Measurements from ENCODE around the gene AANAT.

Gene AANAT

GRCh38 chr17:76467366-76467765, at the start of gene AANAT:
AANAT (plus strand) TSS chr17:76467603; CDS start chr17:76468747, 1,144 bp downstream.
- DNase-seq (ENCODE audit: low spot score), result no peak

GRCh38 chr17:76419576-76420260, 47.7 kb upstream of the AANAT start:
- no peak for DNase-seq (ENCODE audit: low spot score)

DNA sequence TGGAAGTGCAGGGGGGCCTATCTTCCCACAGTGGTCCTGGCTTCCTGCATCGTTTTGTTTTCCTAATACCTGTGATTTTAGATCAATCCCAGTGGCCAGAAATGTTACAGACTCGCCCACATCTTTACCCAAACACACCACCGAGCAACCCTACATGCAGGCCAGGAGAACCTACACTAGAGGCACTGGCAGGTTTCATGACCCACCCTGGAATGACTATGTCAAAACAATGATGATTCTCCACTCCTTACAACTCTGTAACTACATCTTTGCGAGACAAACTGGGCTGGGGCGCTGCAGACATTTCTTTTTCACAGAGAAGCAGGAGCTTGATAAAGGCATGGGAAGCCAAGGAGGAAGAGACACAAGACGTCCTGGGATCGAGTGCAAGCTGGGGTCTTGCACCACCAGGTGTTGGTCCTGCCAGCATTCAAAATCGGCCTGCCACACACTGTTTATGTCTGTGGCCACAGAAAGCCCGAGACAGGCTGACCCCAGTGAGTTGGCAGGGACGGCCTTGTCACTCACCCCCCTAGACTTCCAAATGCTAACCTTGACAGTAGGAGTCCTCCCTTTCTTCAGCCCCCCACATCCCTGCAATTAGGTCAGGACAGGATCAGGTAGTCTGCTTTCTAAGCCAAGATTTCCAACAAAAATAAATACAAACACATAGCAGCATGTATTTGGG, 46.9 kb upstream of the AANAT start:
- DNase-seq (ENCODE audit: low spot score), result no peak

DNA sequence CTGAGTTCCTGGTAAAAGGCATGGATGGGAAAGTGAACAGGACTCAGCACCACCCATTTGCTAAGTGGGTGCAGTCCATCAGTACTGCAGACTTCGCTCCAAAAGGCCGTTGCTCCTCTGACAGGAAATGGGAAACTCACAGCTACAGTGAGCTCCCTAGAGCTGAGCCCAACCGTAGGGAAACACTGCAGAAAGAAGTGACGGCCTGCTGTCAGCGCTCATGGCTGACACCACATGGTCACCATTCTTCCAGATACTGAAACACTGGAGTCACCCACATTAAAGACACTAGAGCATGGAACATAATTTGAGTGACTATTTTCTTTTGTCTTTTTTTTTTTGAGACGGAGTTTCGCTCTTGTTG, 46.4 kb upstream of the AANAT start:
- DNase-seq (ENCODE audit: low spot score), result no peak

- no peak for DNase-seq (ENCODE audit: low spot score)
These were observed 45.0 kb upstream of the AANAT start for GRCh38 chr17:76422406-76422805.

- DNase-seq (ENCODE audit: low spot score), result no peak
These were observed 44.5 kb upstream of the AANAT start for GRCh38 chr17:76422860-76423259.

- no peak for DNase-seq (ENCODE audit: low spot score)
These were observed 40.5 kb upstream of the AANAT start for GRCh38 chr17:76426853-76427252.

- DNase-seq (ENCODE audit: low spot score), result no peak
These were observed 39.7 kb upstream of the AANAT start for GRCh38 chr17:76427501-76428231.

DNA sequence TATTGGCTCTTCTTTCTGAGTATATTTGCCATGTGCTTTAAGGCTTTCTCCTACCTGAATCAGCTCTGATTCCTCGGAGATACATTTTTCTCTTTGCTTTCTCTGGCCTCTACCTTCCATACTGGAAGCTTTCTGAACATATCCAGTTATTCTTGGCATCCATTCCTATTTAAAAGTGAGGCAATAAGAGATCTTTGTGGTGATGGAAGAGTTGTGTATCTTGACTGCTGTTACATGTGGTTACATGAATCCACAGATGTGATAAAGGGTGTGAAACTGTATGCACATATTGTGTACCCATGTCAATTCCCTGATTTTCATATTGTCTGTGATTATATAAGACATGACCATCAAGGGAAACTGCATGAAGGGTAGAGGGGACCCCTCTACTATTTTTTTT, 38.9 kb upstream of the AANAT start:
- no peak for DNase-seq (ENCODE audit: low spot score)

- no peak for DNase-seq (ENCODE audit: low spot score)
These were observed 35.9 kb upstream of the AANAT start for GRCh38 chr17:76431509-76431908.

GRCh38 chr17:76432004-76432403, 35.4 kb upstream of the AANAT start:
- DNase-seq (ENCODE audit: low spot score), result no peak

GRCh38 chr17:76432712-76433336, 34.6 kb upstream of the AANAT start:
- DNase-seq (ENCODE audit: low spot score), result no peak

- DNase-seq (ENCODE audit: low spot score), result no peak
These were observed 33.7 kb upstream of the AANAT start for GRCh38 chr17:76433693-76434092.

DNA sequence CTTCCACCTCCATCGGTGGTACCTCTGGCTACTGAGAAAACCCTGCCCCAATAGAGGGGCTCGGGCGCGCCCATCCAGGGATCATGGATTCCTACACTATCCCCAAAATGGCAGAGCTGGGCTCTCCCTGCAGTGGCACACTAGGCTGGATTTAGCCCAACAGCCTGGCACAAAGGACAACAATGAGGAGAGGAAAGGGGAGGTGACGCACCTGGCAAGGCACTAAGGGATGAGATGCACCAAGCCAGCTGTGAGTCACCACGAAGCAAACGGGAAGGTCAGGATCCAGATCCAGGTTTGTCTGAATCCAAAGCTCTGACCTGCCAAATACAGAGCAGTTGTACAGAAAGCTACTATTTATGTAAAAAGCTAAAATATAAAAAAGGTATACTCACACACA, 32.5 kb upstream of the AANAT start:
- no peak for DNase-seq (ENCODE audit: low spot score)

DNA sequence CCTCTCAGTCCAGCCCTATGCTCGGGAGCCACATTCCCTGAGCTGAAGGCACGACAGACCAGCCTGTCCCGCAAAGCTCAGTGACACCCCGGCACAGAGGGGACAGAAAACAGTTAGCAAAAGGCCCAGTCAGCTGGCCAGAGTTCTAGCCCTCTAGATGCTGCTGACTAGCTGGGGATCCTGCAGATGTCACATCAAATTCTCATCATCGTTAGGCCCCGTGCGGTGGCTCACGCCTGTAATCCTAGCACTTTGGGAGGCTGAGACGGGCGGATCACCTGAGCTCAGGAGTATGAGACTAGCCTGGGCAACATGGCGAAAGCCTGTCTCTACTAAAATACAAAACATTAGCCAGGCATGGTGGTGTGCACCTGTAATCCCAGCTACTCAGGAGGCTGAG, 31.7 kb upstream of the AANAT start:
- no peak for DNase-seq (ENCODE audit: low spot score)

DNA sequence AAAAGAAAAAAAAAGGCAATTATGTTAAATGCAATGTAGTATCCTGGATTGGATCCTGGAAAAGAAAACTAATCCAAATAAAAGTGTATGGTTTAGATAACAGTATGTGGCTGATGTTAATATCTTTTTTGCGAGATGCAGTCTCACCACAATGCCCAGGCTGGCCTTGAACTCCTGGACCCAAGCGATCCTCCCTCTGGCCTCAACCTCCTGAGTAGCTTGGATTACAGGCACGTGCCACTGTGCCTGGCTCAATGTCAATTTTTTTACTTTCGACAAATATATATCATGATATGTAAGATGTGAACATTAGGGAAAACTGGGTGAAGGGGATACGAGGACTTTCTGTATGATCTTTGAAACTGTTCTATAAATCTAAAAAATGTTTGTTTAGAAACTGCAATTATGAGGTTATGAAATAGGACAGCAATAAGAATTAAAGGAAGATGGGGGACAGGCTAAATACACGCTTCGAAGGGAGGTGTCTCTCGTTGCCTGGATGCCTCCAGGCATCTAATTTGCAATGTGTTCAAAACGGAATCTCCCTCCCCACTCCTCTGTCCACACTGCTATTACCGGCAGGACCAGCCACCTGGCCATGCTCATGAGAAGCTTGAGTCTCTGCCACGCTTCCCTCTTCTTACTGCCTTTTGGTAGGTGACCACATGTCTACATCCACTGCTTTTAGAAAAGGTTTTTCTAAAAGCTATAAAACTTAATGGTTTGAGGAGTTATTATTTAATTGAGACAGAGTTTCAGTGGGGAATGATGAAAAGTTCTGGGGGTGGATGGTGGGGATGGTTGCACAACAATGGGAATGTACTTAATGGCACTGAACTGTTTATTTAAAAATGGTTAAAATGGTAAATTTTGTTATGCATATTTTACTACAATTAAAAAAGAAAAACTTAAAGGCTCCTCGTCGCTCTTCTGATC, 29.7 kb upstream of the AANAT start:
- no peak for DNase-seq (ENCODE audit: low spot score)

GRCh38 chr17:76438906-76439305, 28.5 kb upstream of the AANAT start:
- no peak for DNase-seq (ENCODE audit: low spot score)

- no peak for DNase-seq (ENCODE audit: low spot score)
These were observed 28.0 kb upstream of the AANAT start for GRCh38 chr17:76439314-76439928.

- DNase-seq (ENCODE audit: low spot score), result no peak
These were observed 26.5 kb upstream of the AANAT start for GRCh38 chr17:76440751-76441362.

DNA sequence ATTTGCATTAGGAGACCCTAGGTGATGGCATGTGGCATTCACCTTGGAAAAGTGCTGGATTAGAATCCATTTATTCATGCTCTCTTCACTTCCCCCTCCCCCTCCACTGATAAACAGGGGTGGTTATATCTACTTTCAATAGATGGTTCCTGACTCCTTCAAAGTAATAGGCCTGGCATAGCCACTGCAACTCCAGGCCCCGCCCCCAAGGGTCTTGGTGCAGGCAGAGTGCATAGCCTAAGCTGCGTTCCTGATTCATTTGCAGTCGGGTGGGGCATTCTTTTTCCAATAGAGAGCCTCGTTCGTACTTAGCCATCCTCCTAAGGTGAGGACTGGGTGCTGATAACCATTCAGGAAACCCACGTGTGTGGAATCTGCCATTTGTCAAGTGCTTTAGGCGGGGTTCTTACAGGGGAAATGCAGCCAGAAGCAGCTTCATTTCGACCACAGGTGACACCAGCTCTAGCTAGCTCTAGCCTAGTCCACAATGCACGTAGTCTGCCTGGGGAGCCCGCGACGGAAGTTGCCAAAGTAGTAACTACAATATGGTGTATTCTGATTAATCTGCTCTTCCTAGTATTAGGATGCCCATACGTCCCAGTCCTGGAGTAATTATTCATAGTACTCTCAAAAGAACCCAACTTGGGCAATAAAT, 25.6 kb upstream of the AANAT start:
- DNase-seq (ENCODE audit: low spot score), result no peak

Data from HuH-7.5 (cell line).